Measurements from ENCODE around the gene ANO3. TPM values are rescaled to one million over a fixed set of nuclear protein-coding genes. Genes with fewer than 3 reads are reported as not detected.
A peak's percentile ranks its signal among the peaks of the same experiment; 100 is the strongest.

The ANO3 gene
- total and polyA plus RNA-seq, 2 of the 4 experiments (the other 2 are of a cell fraction) = 0.02 to 0.18 TPM

GRCh38 chr11:26319906-26320305 lies 12.0 kb upstream of the ANO3 start:
- no peaks in the 10 kb centered on the region for H3K9me1 ChIP-seq (ENCODE audit: insufficient read depth, low read length)
- no peak overlapping the region for H3K27ac ChIP-seq (ENCODE audit: insufficient read depth, low read length)
- H3K36me3 ChIP-seq (ENCODE audit: control insufficient read depth, insufficient read depth, low read length) = no peaks in the 10 kb centered on the region
- no peak overlapping the region for H4K91ac ChIP-seq (ENCODE audit: insufficient read depth, low read depth, low read length)
- no peaks in the 10 kb centered on the region for H3K9me3 ChIP-seq (ENCODE audit: control insufficient read depth, insufficient read depth, low read length)
- no peak overlapping the region for H2BK15ac ChIP-seq (ENCODE audit: low read depth, low read length)
- H2BK120ac ChIP-seq (ENCODE audit: low read depth, low read length) = no peak overlapping the region
- H4K5ac ChIP-seq (ENCODE audit: low read depth, low read length) = no peak overlapping the region
- no peak overlapping the region for H3K18ac ChIP-seq (ENCODE audit: low read depth, low read length)
- no TSS peak for BruUV-seq (replicated peaks)
- no peaks in the 10 kb centered on the region for H3K4me1 ChIP-seq (ENCODE audit: control insufficient read depth, insufficient read depth, low read length)
- no peak overlapping the region for H3K4me3 ChIP-seq (ENCODE audit: insufficient read depth, low read depth, low read length)
- WGBS, 2 experiments (ENCODE audit: extremely low coverage in 2 of 2, insufficient read length in 1 of 2) = no CpG with 5 or more reads among the region's 2 CpGs
- ChIA-PET CTCF (no interaction called here), POLR2A (ENCODE audit: unreplicated experiment) (no interaction called here)
- DNase-seq = no peak
- dilution Hi-C loops (cut with HindIII; ENCODE audit: low sequenced_read_pairs, unreplicated experiment) = no loop called here
- no peak overlapping the region for H3K56ac ChIP-seq (ENCODE audit: extremely low read depth, insufficient read depth, low read length)
- no peaks in the 10 kb centered on the region for H4K20me1 ChIP-seq (ENCODE audit: insufficient read depth, low read length)
- H2BK5ac ChIP-seq (ENCODE audit: low read depth, low read length, poor library complexity, severe bottlenecking) = no peak overlapping the region
- H2BK20ac ChIP-seq (ENCODE audit: low read depth, low read length) = no peak overlapping the region
- H4K8ac ChIP-seq (ENCODE audit: low read depth in 2 of 2, low read length in 2 of 2) = no peak overlapping the region
- no peak overlapping the region for H3K14ac ChIP-seq (replicated peaks; ENCODE audit: low read depth, low read length)
- H2AK5ac ChIP-seq (ENCODE audit: low read depth, low read length) = no peak overlapping the region
- no peaks in the 10 kb centered on the region for H3K27me3 ChIP-seq (ENCODE audit: control insufficient read depth, insufficient read depth, low read length)
- H2AFZ ChIP-seq (replicated peaks; ENCODE audit: low read length, poor library complexity) = no peak overlapping the region
- no peak overlapping the region for H3K23ac ChIP-seq (ENCODE audit: low read depth, low read length)
- no peak overlapping the region for H3K4ac ChIP-seq (ENCODE audit: low read depth, low read length)
- TF ChIP-seq CEBPB (IDR thresholded peaks at IDR 0.05; ENCODE audit: low read depth, low read length) (peak; percentile 29; the same call in 1 of the 2 replicates), MAZ (IDR thresholded peaks at IDR 0.05; ENCODE audit: borderline replicate concordance, low read depth, low read length) (no peak)
- intact Hi-C loops (cut with micrococcal nuclease) = no loop called here
- peak; percentile 54 for ATAC-seq (ENCODE audit: low read depth)
- no peaks in the 10 kb centered on the region for H3K79me1 ChIP-seq (ENCODE audit: low read depth in 1 of 2, low read length in 2 of 2)
- no peak overlapping the region for H3K9ac ChIP-seq (ENCODE audit: low read depth, low read length)
- in situ Hi-C loops (cut with MboI; ENCODE audit: low sequenced_read_pairs) = loop anchor here (10.0 kb wide), 1 partner anchor 845 kb away; no protein-coding TSS in a partner anchor
- H3K4me2 ChIP-seq (ENCODE audit: low read depth, low read length) = no peak overlapping the region
- no peak overlapping the region for H2AK9ac ChIP-seq (replicated peaks; ENCODE audit: low read depth, low read length, poor library complexity)
